Liver (tissue), 2 donors: ENCODE measurements around the gene REL.

Experiments used
- MAX ChIP-seq: IDR thresholded peaks from 2 replicates; pipeline ENCODE4 v1.6.1; 2016; ENCODE audit warnings: antibody characterized with exemption
- TF ChIP-seq, protein P1 (sequence below): fragments of 150-350 bp; IDR thresholded peaks from 2 replicates; pipeline ENCODE4 v1.5.1; 2017; ENCODE audit warnings: improper control_type of control experiment, low read depth, low read length; ENCODE audit not compliant: missing input control
- donor health status: healthy.

GRCh38 chr2:60858897-60859311, 22.5 kb upstream of the REL start:
- TF ChIP-seq MAX = no peak
- TF ChIP-seq, protein P1, sequence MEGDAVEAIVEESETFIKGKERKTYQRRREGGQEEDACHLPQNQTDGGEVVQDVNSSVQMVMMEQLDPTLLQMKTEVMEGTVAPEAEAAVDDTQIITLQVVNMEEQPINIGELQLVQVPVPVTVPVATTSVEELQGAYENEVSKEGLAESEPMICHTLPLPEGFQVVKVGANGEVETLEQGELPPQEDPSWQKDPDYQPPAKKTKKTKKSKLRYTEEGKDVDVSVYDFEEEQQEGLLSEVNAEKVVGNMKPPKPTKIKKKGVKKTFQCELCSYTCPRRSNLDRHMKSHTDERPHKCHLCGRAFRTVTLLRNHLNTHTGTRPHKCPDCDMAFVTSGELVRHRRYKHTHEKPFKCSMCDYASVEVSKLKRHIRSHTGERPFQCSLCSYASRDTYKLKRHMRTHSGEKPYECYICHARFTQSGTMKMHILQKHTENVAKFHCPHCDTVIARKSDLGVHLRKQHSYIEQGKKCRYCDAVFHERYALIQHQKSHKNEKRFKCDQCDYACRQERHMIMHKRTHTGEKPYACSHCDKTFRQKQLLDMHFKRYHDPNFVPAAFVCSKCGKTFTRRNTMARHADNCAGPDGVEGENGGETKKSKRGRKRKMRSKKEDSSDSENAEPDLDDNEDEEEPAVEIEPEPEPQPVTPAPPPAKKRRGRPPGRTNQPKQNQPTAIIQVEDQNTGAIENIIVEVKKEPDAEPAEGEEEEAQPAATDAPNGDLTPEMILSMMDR = no peak
